Thymus (tissue), 11 donors: ENCODE measurements around the gene KRTAP21-1. TPM values are rescaled to one million over a fixed set of nuclear protein-coding genes. Genes with fewer than 3 reads are reported as not detected.

Experiments
- DNase-seq, 9 donors: peaks; one replicate each; pipeline ENCODE4 v3.0.0-alpha.2; 2013; ENCODE audit warnings: low spot score in 9 of 9, low read depth in 6 of 9, missing footprints in 1 of 9
- H3K27ac ChIP-seq, 2 donors: one replicate each; pipeline ENCODE4 v1.5.1; 2013; ENCODE audit warnings: control low read depth in 1 of 2, low read depth in 1 of 2, low read length in 1 of 2, mild to moderate bottlenecking in 1 of 2, moderate library complexity in 1 of 2
- H3K27me3 ChIP-seq, 2 donors: one replicate each; pipeline ENCODE4 v1.5.1; 2013; ENCODE audit warnings: low read length in 1 of 2; ENCODE audit not compliant: control insufficient read depth in 2 of 2, insufficient read depth in 1 of 2
- H3K36me3 ChIP-seq, 2 donors: one replicate each; pipeline ENCODE4 v1.5.1; 2013; ENCODE audit warnings: low read length in 1 of 2, mild to moderate bottlenecking in 1 of 2, moderate library complexity in 1 of 2; ENCODE audit not compliant: control insufficient read depth in 2 of 2, insufficient read depth in 2 of 2
- H3K4me1 ChIP-seq, 2 donors: one replicate each; pipeline ENCODE4 v1.5.1; 2013; ENCODE audit warnings: low read length in 2 of 2; ENCODE audit not compliant: control insufficient read depth in 2 of 2, insufficient read depth in 2 of 2
- H3K4me3 ChIP-seq, 2 donors: one replicate each; pipeline ENCODE4 v1.5.1; 2013; ENCODE audit warnings: low read length in 2 of 2, control low read depth in 1 of 2, mild to moderate bottlenecking in 1 of 2
- H3K9me3 ChIP-seq, 2 donors: one replicate each; pipeline ENCODE4 v1.5.1; 2013; ENCODE audit warnings: low read length in 1 of 2, mild to moderate bottlenecking in 1 of 2; ENCODE audit not compliant: control insufficient read depth in 2 of 2, insufficient read depth in 1 of 2
- WGBS: extraction: QIAGEN DNeasy Blood & Tissue Kit; methylation state at CpG from one replicate; pipeline ENCODE4 v1.1.7; 2013; 5-methylcytosine and 5-hydroxymethylcytosine counted together
- polyA plus RNA-seq: library from polyadenylated mRNA; stranded (reverse); fragments of 200-250 nt; gene quantifications from one replicate; pipeline ENCODE4 v1.2.3, GENCODE V29; 2013
- total RNA-seq: library from RNA; stranded (reverse); fragments of 120-200 nt; gene quantifications from one replicate; pipeline ENCODE4 v1.2.4, GENCODE V29; 2013
- donor health status: healthy.

The KRTAP21-1 gene
- total and polyA plus RNA-seq, 2 donors: not detected

GRCh38 chr21:30733026-30733425, 22.2 kb downstream of the KRTAP21-1 start:
- no peaks in the 10 kb centered on the region for H3K36me3 ChIP-seq
- 92% methylated on average over 1 of the region's 1 CpG for WGBS
- no peaks in the 10 kb centered on the region for H3K4me1 ChIP-seq
- no peaks in the 10 kb centered on the region for H3K27me3 ChIP-seq
- no peak overlapping the region for H3K27ac ChIP-seq
- H3K9me3 ChIP-seq: no peaks in the 10 kb centered on the region
- no peak overlapping the region for H3K4me3 ChIP-seq
- no peak for DNase-seq

GRCh38 chr21:30726726-30727125, 28.5 kb downstream of the KRTAP21-1 start:
- Histone ChIP-seq H3K27me3 (no peaks in the 10 kb centered on the region), H3K27ac (no peak overlapping the region), H3K36me3 (no peaks in the 10 kb centered on the region), H3K4me1 (no peaks in the 10 kb centered on the region), H3K9me3 (no peaks in the 10 kb centered on the region), H3K4me3 (no peak overlapping the region)
- no peak for DNase-seq
- WGBS: 85% methylated on average over 1 of the region's 1 CpG

- no peaks in the 10 kb centered on the region for H3K4me1 ChIP-seq
- no peaks in the 10 kb centered on the region for H3K27me3 ChIP-seq
- H3K4me3 ChIP-seq: no peak overlapping the region
- no peak overlapping the region for H3K27ac ChIP-seq
- 95% methylated on average over 1 of the region's 1 CpG for WGBS
- no peaks in the 10 kb centered on the region for H3K36me3 ChIP-seq
- no peaks in the 10 kb centered on the region for H3K9me3 ChIP-seq
- DNase-seq: no peak
Observed at GRCh38 chr21:30719401-30719800, 35.8 kb downstream of the KRTAP21-1 start.

GRCh38 chr21:30718239-30718909, 36.9 kb downstream of the KRTAP21-1 start, which contains the start of gene KRTAP21-3:
Gene KRTAP21-3, minus strand, starts transcription at chr21:30718777. Its CDS starts 18 bp downstream, at chr21:30718759.
- Histone ChIP-seq H3K4me1 (no peaks in the 10 kb centered on the region), H3K27me3 (no peaks in the 10 kb centered on the region), H3K9me3 (no peaks in the 10 kb centered on the region), H3K36me3 (no peaks in the 10 kb centered on the region), H3K27ac (no peak within 1 kb of the TSS), H3K4me3 (no peak within 1 kb of the TSS)
- WGBS: 93% methylated on average over 3 of the region's 3 CpGs
- DNase-seq: no peak

GRCh38 chr21:30717105-30717504, 38.1 kb downstream of the KRTAP21-1 start:
- 95% methylated on average over 2 of the region's 2 CpGs for WGBS
- no peaks in the 10 kb centered on the region for H3K4me1 ChIP-seq
- H3K27ac ChIP-seq: no peak overlapping the region
- H3K36me3 ChIP-seq: no peaks in the 10 kb centered on the region
- no peaks in the 10 kb centered on the region for H3K9me3 ChIP-seq
- no peak overlapping the region for H3K4me3 ChIP-seq
- DNase-seq: no peak
- no peaks in the 10 kb centered on the region for H3K27me3 ChIP-seq

GRCh38 chr21:30714946-30715345, 40.3 kb downstream of the KRTAP21-1 start:
- WGBS: 95% methylated on average over 2 of the region's 2 CpGs
- H3K36me3 ChIP-seq: no peaks in the 10 kb centered on the region

GRCh38 chr21:30714456-30714855, 40.8 kb downstream of the KRTAP21-1 start:
- no peak for DNase-seq
- WGBS: 80% methylated on average over 3 of the region's 3 CpGs
- no peak overlapping the region for H3K4me3 ChIP-seq
- H3K27ac ChIP-seq: no peak overlapping the region
- H3K9me3 ChIP-seq: no peaks in the 10 kb centered on the region
- no peaks in the 10 kb centered on the region for H3K36me3 ChIP-seq
- no peaks in the 10 kb centered on the region for H3K4me1 ChIP-seq
- no peaks in the 10 kb centered on the region for H3K27me3 ChIP-seq

More at GRCh38 chr21:30714946-30715345, 40.3 kb downstream of the KRTAP21-1 start:
- H3K27me3 ChIP-seq: no peaks in the 10 kb centered on the region
- H3K4me3 ChIP-seq: no peak overlapping the region
- no peak for DNase-seq
- no peaks in the 10 kb centered on the region for H3K9me3 ChIP-seq
- no peaks in the 10 kb centered on the region for H3K4me1 ChIP-seq
- H3K27ac ChIP-seq: no peak overlapping the region

- H3K36me3 ChIP-seq: no peaks in the 10 kb centered on the region
- WGBS: 87% methylated on average over 3 of the region's 3 CpGs
- no peaks in the 10 kb centered on the region for H3K27me3 ChIP-seq
- no peak overlapping the region for H3K4me3 ChIP-seq
- H3K4me1 ChIP-seq: no peaks in the 10 kb centered on the region
- no peak overlapping the region for H3K27ac ChIP-seq
- H3K9me3 ChIP-seq: no peaks in the 10 kb centered on the region
- no peak for DNase-seq
Observed at GRCh38 chr21:30713766-30714165, 41.5 kb downstream of the KRTAP21-1 start.

- 62% methylated on average over 3 of the region's 3 CpGs for WGBS
- DNase-seq: no peak
- H3K27ac ChIP-seq: no peak overlapping the region
Observed at GRCh38 chr21:30710499-30710898, 44.7 kb downstream of the KRTAP21-1 start.

More at GRCh38 chr21:30710499-30710898, 44.7 kb downstream of the KRTAP21-1 start:
- Histone ChIP-seq H3K4me3 (no peak overlapping the region), H3K27me3 (no peaks in the 10 kb centered on the region), H3K4me1 (no peaks in the 10 kb centered on the region), H3K36me3 (no peaks in the 10 kb centered on the region), H3K9me3 (no peaks in the 10 kb centered on the region)
